Breast epithelium (tissue), 4 donors: ENCODE measurements around the gene CIDEB. TPM values are rescaled to one million over a fixed set of nuclear protein-coding genes. Genes with fewer than 3 reads are reported as not detected.

Experiments used
- DNase-seq, 2 donors: peaks; one replicate each; pipeline ENCODE4 v3.0.0-alpha.2; 2019; ENCODE audit warnings: low spot score in 2 of 2
- H3K27ac ChIP-seq, 2 donors: fragments of 200-600 bp; sonication (generic) in 1 of 2; one replicate each; pipeline ENCODE4 v1.5.1; 2016 to 2019; ENCODE audit warnings: mild to moderate bottlenecking in 1 of 2
- H3K27me3 ChIP-seq, 2 donors: fragments of 200-600 bp; sonication (generic) in 1 of 2; one replicate each; pipeline versions ENCODE4 v1.5.1 to v1.6.0; 2017 to 2019; ENCODE audit warnings: control low read depth in 1 of 2, mild to moderate bottlenecking in 1 of 2
- H3K36me3 ChIP-seq: fragments of 200-600 bp; one replicate; pipeline ENCODE4 v1.5.1; 2019
- H3K4me1 ChIP-seq, 2 donors: fragments of 200-600 bp; sonication (generic); one replicate each; pipeline ENCODE4 v1.5.1; 2016 to 2019; ENCODE audit warnings: control low read depth in 1 of 2
- H3K4me3 ChIP-seq, 3 donors: fragments of 200-600 bp; sonication (generic); 1 replicate in 2 of 3; 2 replicates in 1 of 3; pipeline ENCODE4 v1.5.1; 2016 to 2019; ENCODE audit warnings: mild to moderate bottlenecking in 3 of 3, moderate library complexity in 2 of 3
- H3K9me3 ChIP-seq, 2 donors: fragments of 200-600 bp; sonication (generic) in 1 of 2; one replicate each; pipeline ENCODE4 v1.5.1; 2016 to 2019; ENCODE audit warnings: control low read depth in 1 of 2
- POLR2A ChIP-seq: fragments of 450-650 bp; IDR thresholded peaks from one replicate; pipeline ENCODE4 v1.6.1; 2016; ENCODE audit warnings: antibody characterized with exemption, mild to moderate bottlenecking, moderate library complexity
- POLR2AphosphoS5 ChIP-seq, 3 donors: sonication (generic); formaldehyde crosslinking; IDR thresholded peaks; one replicate each; pipeline ENCODE4 v1.6.1; 2017; ENCODE audit warnings: antibody characterized with exemption in 3 of 3
- intact Hi-C: fragments of 100-400 bp; cut with DNase I; formaldehyde crosslinking; loops from one replicate; pipeline ENCODE4 v1.15.1; 2023; ENCODE audit warnings: low total_unique reads
- total RNA-seq, 3 donors: library from RNA; depleted of rRNA; stranded (reverse); fragments of >200 nt; gene quantifications; one replicate each; pipeline ENCODE4 v1.1.0, GENCODE V29; 2016
- TF ChIP-seq, protein P1 (sequence below), 3 donors: fragments of 450-650 bp; IDR thresholded peaks; one replicate each; pipeline ENCODE4 v1.5.1; 2016 to 2017; ENCODE audit warnings: antibody characterized with exemption in 3 of 3, mild to moderate bottlenecking in 3 of 3, moderate library complexity in 3 of 3

CIDEB gene
- total RNA-seq, 3 donors from 2014 or later, result 8.0 to 14.4 (median 10.4) TPM

- peaks cover 14 to 19% of the 10 kb centered on the region in 2 donors for H3K4me1 ChIP-seq
- no peaks in the 10 kb centered on the region for H3K36me3 ChIP-seq
- peak overlapping the region; percentile 30 to 91 for H3K27ac ChIP-seq
- H3K4me3 ChIP-seq, result no peak overlapping the region
- intact Hi-C loops, result no loop called here
- no peak for DNase-seq
- TF ChIP-seq POLR2AphosphoS5 (IDR thresholded peaks at IDR 0.05) (no peak), POLR2A (no peak)
- TF ChIP-seq, protein P1, sequence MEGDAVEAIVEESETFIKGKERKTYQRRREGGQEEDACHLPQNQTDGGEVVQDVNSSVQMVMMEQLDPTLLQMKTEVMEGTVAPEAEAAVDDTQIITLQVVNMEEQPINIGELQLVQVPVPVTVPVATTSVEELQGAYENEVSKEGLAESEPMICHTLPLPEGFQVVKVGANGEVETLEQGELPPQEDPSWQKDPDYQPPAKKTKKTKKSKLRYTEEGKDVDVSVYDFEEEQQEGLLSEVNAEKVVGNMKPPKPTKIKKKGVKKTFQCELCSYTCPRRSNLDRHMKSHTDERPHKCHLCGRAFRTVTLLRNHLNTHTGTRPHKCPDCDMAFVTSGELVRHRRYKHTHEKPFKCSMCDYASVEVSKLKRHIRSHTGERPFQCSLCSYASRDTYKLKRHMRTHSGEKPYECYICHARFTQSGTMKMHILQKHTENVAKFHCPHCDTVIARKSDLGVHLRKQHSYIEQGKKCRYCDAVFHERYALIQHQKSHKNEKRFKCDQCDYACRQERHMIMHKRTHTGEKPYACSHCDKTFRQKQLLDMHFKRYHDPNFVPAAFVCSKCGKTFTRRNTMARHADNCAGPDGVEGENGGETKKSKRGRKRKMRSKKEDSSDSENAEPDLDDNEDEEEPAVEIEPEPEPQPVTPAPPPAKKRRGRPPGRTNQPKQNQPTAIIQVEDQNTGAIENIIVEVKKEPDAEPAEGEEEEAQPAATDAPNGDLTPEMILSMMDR (IDR thresholded peaks at IDR 0.05), result no peak
- no peaks in the 10 kb centered on the region for H3K27me3 ChIP-seq
- H3K9me3 ChIP-seq, result no peaks in the 10 kb centered on the region
Measured at GRCh38 chr14:24312736-24313507, 5.1 kb upstream of the CIDEB start.

DNA sequence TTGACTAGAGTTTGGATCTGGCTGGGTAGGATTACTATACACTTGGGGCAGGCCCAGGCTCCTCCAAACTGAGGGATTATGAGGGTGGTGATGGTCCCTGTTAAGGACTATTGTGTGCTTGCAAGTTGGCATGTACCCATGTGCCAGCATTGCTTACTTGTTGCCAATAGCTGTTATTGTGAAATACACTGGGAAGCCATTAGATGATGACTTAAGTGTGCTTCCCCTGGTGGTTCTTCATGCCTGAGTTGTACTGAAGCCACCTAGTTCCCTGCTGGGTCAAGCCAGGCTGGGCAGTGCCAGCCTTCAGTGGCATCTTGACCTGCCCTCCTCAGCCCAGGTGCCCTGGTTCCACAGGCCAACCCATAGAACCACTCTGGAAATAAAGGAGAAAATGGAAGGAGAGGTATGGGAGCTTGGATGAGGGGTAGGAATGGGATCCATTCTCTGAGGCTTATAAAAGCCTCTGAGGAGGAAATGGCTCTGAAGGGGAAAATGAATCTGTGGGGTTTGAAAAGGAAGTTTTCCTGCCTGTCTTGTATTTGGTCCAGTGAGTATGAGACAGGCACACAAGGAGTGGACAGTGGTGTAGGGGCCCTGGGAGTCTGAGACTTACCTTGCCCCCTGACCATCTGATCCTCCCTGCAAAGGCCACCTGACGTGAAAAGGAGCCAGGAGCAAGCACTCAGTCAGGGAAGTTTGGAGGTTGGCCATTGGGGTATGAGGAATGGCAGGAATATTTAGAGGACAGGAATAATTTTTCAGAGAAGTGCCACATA is 4.2 kb upstream of the CIDEB start:
- no peak for TF ChIP-seq POLR2A
- TF ChIP-seq, protein P1 (IDR thresholded peaks at IDR 0.05), result peak in 1 of 3 donors; percentile 9
- peaks cover 14 to 19% of the 10 kb centered on the region in 2 donors for H3K4me1 ChIP-seq
- H3K36me3 ChIP-seq, result no peaks in the 10 kb centered on the region
- peak in 1 of 2 donors; percentile 56 for DNase-seq
- no peaks in the 10 kb centered on the region for H3K27me3 ChIP-seq
- peak overlapping the region; percentile 90 to 91 for H3K27ac ChIP-seq
- intact Hi-C loops, result no loop called here
- H3K9me3 ChIP-seq, result no peaks in the 10 kb centered on the region
- peak overlapping the region; percentile 55 to 77 (median 61) for H3K4me3 ChIP-seq

GRCh38 chr14:24310646-24311604 is 3.1 kb upstream of the CIDEB start, which contains the start of gene LTB4R:
LTB4R (plus strand) TSS chr14:24311502; CDS start chr14:24315652, 4,150 bp downstream.
- TF ChIP-seq POLR2A (no peak), POLR2AphosphoS5 (IDR thresholded peaks at IDR 0.05) (peak; percentile 23 to 53 (median 37))
- TF ChIP-seq, protein P1 (IDR thresholded peaks at IDR 0.05), result peak in 2 of 3 donors; percentile 39 to 55
- no peaks in the 10 kb centered on the region for H3K36me3 ChIP-seq
- no peaks in the 10 kb centered on the region for H3K9me3 ChIP-seq
- H3K4me3 ChIP-seq, result peak within 1 kb of the TSS; percentile 55 to 77 (median 61)
- no peaks in the 10 kb centered on the region for H3K27me3 ChIP-seq
- intact Hi-C loops, result no loop called here
- H3K4me1 ChIP-seq, result peaks cover 12 to 19% of the 10 kb centered on the region in 2 donors
- peak within 1 kb of the TSS; percentile 90 to 91 for H3K27ac ChIP-seq
- DNase-seq, result peak; percentile 64 to 74

DNA sequence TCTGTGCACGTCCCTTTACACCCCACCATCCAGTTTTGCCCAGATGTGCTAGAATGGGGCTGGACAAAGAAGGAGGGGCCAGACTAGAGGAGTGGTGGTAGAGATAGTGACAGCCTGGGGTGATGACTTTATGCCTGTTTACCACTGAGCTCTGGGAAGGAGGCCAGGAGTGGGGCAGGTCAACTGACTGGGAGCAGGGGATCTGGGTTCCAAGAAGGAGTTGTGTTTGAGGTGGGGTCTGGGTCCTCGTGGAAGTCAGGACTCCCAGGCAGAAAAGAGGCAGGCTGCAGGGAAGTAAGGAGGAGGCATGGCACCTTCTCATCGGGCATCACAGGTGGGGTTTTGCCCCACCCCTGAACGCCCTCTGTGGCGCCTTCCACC is 2.5 kb upstream of the CIDEB start:
- Histone ChIP-seq H3K27ac (peak overlapping the region; percentile 90 to 91), H3K9me3 (no peaks in the 10 kb centered on the region), H3K4me1 (peaks cover 12 to 19% of the 10 kb centered on the region in 2 donors), H3K4me3 (peak overlapping the region; percentile 55 to 77 (median 61)), H3K27me3 (no peaks in the 10 kb centered on the region), H3K36me3 (no peaks in the 10 kb centered on the region)
- no peak for DNase-seq
- intact Hi-C loops, result no loop called here
- TF ChIP-seq POLR2A, result no peak
- TF ChIP-seq, protein P1 (IDR thresholded peaks at IDR 0.05), result no peak
- TF ChIP-seq POLR2AphosphoS5 (IDR thresholded peaks at IDR 0.05), result no peak
